ENCODE results near the gene NQO1. TPM values are rescaled to one million over a fixed set of nuclear protein-coding genes. Genes with fewer than 3 reads are reported as not detected.

Gene NQO1
- total and polyA plus RNA-seq, 9 of the 15 experiments (the other 6 are each of a cell fraction or from before 2014, with no cell fraction given), result 96.7 to 198 (median 122) TPM

GRCh38 chr16:69762814-69763598, 36.6 kb upstream of the NQO1 start (continued):
- TF ChIP-seq CUX1 (CRISPR knock-in tag; IDR thresholded peaks at IDR 0.05) (0 out of 2 replicates have a peak, but pooled peaks have one; percentile 40), NRF1 (conservative IDR thresholded peaks at IDR 0.05 in 1 of 2, IDR thresholded peaks at IDR 0.05 in 1 of 2) (peak in 1 of 2 experiments; percentile 25; a peak in 2 of 4 replicates), ZNF695 (CRISPR knock-in tag; IDR thresholded peaks at IDR 0.05) (no peak), CEBPG (CRISPR knock-in tag; IDR thresholded peaks at IDR 0.05) (no peak), CEBPG (tag; conservative IDR thresholded peaks at IDR 0.05 in 1 of 2, IDR thresholded peaks at IDR 0.05 in 1 of 2) (no peak), ZNF639 (CRISPR knock-in tag; conservative IDR thresholded peaks at IDR 0.05 in 1 of 2, IDR thresholded peaks at IDR 0.05 in 1 of 2) (0 out of 4 replicates have a peak, but pooled peaks of 1 of the 2 experiments have one; percentile 6), HOMEZ (CRISPR knock-in tag; IDR thresholded peaks at IDR 0.05) (no peak), BRD9 (IDR thresholded peaks at IDR 0.05; ENCODE audit: low read depth, partially characterized antibody) (no peak), TEAD1 (CRISPR knock-in tag; IDR thresholded peaks at IDR 0.05) (no peak), VEZF1 (CRISPR knock-in tag; IDR thresholded peaks at IDR 0.05) (no peak), PPARD (CRISPR knock-in tag; IDR thresholded peaks at IDR 0.05) (no peak)

Data from K562 (cell line).